Neuronal stem cell (in vitro differentiated cells): ENCODE measurements around the gene LDB2.

Source experiments
- DNase-seq: peaks from one replicate; pipeline ENCODE4 v3.0.0-alpha.2; 2013; ENCODE audit warnings: low spot score
- H2AFZ ChIP-seq: one replicate; pipeline ENCODE4 v1.6.1; 2013; ENCODE audit warnings: mild to moderate bottlenecking, low read length, inconsistent platforms
- H2AK5ac ChIP-seq: 2 replicates; pipeline ENCODE4 v1.6.1; 2013; ENCODE audit warnings: low read depth, mild to moderate bottlenecking, inconsistent platforms, low read length, moderate library complexity, mixed read lengths
- H2BK120ac ChIP-seq: 2 replicates; pipeline ENCODE4 v1.6.1; 2013; ENCODE audit warnings: low read depth, mild to moderate bottlenecking, inconsistent platforms, low read length, moderate library complexity, mixed read lengths
- H2BK12ac ChIP-seq: one replicate; pipeline ENCODE4 v1.6.1; 2013; ENCODE audit warnings: low read length, inconsistent platforms
- H2BK15ac ChIP-seq: 2 replicates; pipeline ENCODE4 v1.6.1; 2013; ENCODE audit warnings: mild to moderate bottlenecking, low read length, inconsistent platforms, mixed read lengths
- H2BK5ac ChIP-seq: one replicate; pipeline ENCODE4 v1.6.1; 2013; ENCODE audit warnings: inconsistent platforms, mild to moderate bottlenecking, low read length, moderate library complexity
- H3K14ac ChIP-seq: one replicate; pipeline ENCODE4 v1.6.1; 2013; ENCODE audit warnings: low read length, inconsistent platforms
- H3K18ac ChIP-seq: 2 replicates; pipeline ENCODE4 v1.6.1; 2013; ENCODE audit warnings: low read length, inconsistent platforms
- H3K23ac ChIP-seq: 2 replicates; pipeline ENCODE4 v1.6.1; 2013; ENCODE audit warnings: low read depth, mild to moderate bottlenecking, mixed read lengths, low read length, inconsistent platforms; ENCODE audit not compliant: poor library complexity
- H3K27ac ChIP-seq: replicated peaks from 3 replicates; pipeline ENCODE4 v1.5.1; 2013; ENCODE audit warnings: low read length, inconsistent platforms
- H3K27me3 ChIP-seq, 3 experiments: 2 replicates each; pipeline ENCODE4 v1.6.1; 2013; ENCODE audit warnings: low read length in 3 of 3, mild to moderate bottlenecking in 2 of 3, inconsistent platforms in 1 of 3, low read depth in 1 of 3, mixed read lengths in 1 of 3, moderate library complexity in 1 of 3; ENCODE audit not compliant: control insufficient read depth in 3 of 3, insufficient read depth in 3 of 3
- H3K36me3 ChIP-seq, 2 donors: replicated peaks in 1 of 2; 2 replicates each; pipeline ENCODE4 v1.6.1; 2013; ENCODE audit warnings: low read length in 2 of 2; ENCODE audit not compliant: control insufficient read depth in 2 of 2, insufficient read depth in 2 of 2
- H3K4ac ChIP-seq: 2 replicates; pipeline ENCODE4 v1.6.1; 2013; ENCODE audit warnings: inconsistent platforms, mild to moderate bottlenecking, low read length, moderate library complexity
- H3K4me1 ChIP-seq, 2 donors: 1 replicate in 1 of 2; 2 replicates in 1 of 2; pipeline ENCODE4 v1.6.1; 2013; ENCODE audit warnings: low read length in 2 of 2, low read depth in 1 of 2; ENCODE audit not compliant: control insufficient read depth in 2 of 2, insufficient read depth in 1 of 2
- H3K4me2 ChIP-seq: one replicate; pipeline ENCODE4 v1.6.1; 2013; ENCODE audit warnings: mild to moderate bottlenecking, low read length, inconsistent platforms; ENCODE audit not compliant: insufficient read depth, poor library complexity, severe bottlenecking
- H3K4me3 ChIP-seq, 2 donors: 2 replicates each; pipeline ENCODE4 v1.5.1; 2013; ENCODE audit warnings: low read length in 2 of 2, mild to moderate bottlenecking in 2 of 2, inconsistent platforms in 1 of 2, moderate library complexity in 1 of 2
- H3K79me1 ChIP-seq: one replicate; pipeline ENCODE4 v1.6.1; 2013; ENCODE audit warnings: low read depth, mild to moderate bottlenecking, inconsistent platforms, low read length, moderate library complexity
- H3K9ac ChIP-seq: one replicate; pipeline ENCODE4 v1.6.1; 2013; ENCODE audit warnings: mild to moderate bottlenecking, low read depth, low read length, inconsistent platforms; ENCODE audit not compliant: poor library complexity
- H3K9me3 ChIP-seq, 2 donors: replicated peaks in 1 of 2; 2 replicates each; pipeline versions ENCODE3 to v1.6.1; 2013; ENCODE audit warnings: low read length in 2 of 2, mild to moderate bottlenecking in 2 of 2, inconsistent platforms in 1 of 2, low read depth in 1 of 2, mixed read lengths in 1 of 2, moderate library complexity in 1 of 2; ENCODE audit not compliant: control insufficient read depth in 2 of 2, insufficient read depth in 1 of 2
- H4K8ac ChIP-seq: one replicate; pipeline ENCODE4 v1.6.1; 2013; ENCODE audit warnings: low read depth, mild to moderate bottlenecking, inconsistent platforms, low read length, moderate library complexity
- H4K91ac ChIP-seq: one replicate; pipeline ENCODE4 v1.6.1; 2013; ENCODE audit warnings: low read length, low read depth, mild to moderate bottlenecking, inconsistent platforms; ENCODE audit not compliant: poor library complexity
- WGBS, 2 donors: extraction: QIAGEN DNeasy Blood & Tissue Kit; methylation state at CpG; one replicate each; pipeline ENCODE4 v1.1.7; 2013; ENCODE audit warnings: missing lambda C conversion rate in 2 of 2, mixed read lengths in 1 of 2; ENCODE audit not compliant: insufficient read length in 2 of 2, insufficient replicate concordance in 1 of 2; ENCODE audit errors: extremely low coverage in 2 of 2; 5-methylcytosine and 5-hydroxymethylcytosine counted together

The LDB2 gene

DNA sequence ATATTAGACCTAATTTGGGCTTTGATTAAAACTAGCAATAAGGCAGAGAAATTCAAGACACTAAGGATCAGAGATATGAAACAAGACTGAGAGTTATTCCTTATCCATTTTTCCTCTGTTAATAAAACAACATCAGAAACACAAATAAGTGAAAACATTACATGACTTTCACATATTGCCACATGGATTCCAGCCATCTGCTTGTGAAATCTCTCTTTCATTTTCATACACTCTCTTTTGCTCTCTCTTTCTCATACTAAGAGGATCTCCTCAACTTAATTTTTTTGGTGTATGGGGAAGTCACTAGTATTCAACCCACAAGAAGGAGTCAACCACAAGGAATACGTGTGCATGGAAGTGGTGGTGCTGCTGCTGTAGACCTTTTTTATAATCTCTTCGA lies 183.0 kb downstream of the LDB2 start:
- H3K4me2 ChIP-seq = no peak overlapping the region
- no peaks in the 10 kb centered on the region for H3K79me1 ChIP-seq
- WGBS, 2 donors = no CpG with 5 or more reads among the region's 2 CpGs
- DNase-seq = no peak
- no peak overlapping the region for H2AFZ ChIP-seq
- no peaks in the 10 kb centered on the region for H3K36me3 ChIP-seq
- peaks cover 0 to 4% of the 10 kb centered on the region in 2 donors for H3K9me3 ChIP-seq
- H3K27me3 ChIP-seq = no peaks in the 10 kb centered on the region
- no peak overlapping the region for H3K14ac ChIP-seq
- H3K27ac ChIP-seq = no peak overlapping the region
- no peak overlapping the region for H2BK120ac ChIP-seq
- no peak overlapping the region for H2BK5ac ChIP-seq
- H2BK15ac ChIP-seq = no peak overlapping the region
- H3K18ac ChIP-seq = no peak overlapping the region
- H2BK12ac ChIP-seq = no peak overlapping the region
- no peak overlapping the region for H2AK5ac ChIP-seq
- no peak overlapping the region for H4K8ac ChIP-seq
- peaks cover 0 to 2% of the 10 kb centered on the region in 2 donors for H3K4me1 ChIP-seq
- H3K23ac ChIP-seq = no peak overlapping the region
- H3K4me3 ChIP-seq = no peak overlapping the region
- H4K91ac ChIP-seq = no peak overlapping the region
- H3K4ac ChIP-seq = no peak overlapping the region
- no peak overlapping the region for H3K9ac ChIP-seq

GRCh38 chr4:16714191-16714590 lies 184.3 kb downstream of the LDB2 start:
- H2BK120ac ChIP-seq = no peak overlapping the region
- H3K79me1 ChIP-seq = no peaks in the 10 kb centered on the region
- H3K23ac ChIP-seq = no peak overlapping the region
- no peak overlapping the region for H2AFZ ChIP-seq
- H3K4me3 ChIP-seq = no peak overlapping the region
- no peak overlapping the region for H2BK12ac ChIP-seq
- no peak overlapping the region for H4K8ac ChIP-seq
- no peak overlapping the region for H3K9ac ChIP-seq
- H3K14ac ChIP-seq = no peak overlapping the region
- H3K9me3 ChIP-seq = peaks cover 0 to 4% of the 10 kb centered on the region in 2 donors
- no peak for DNase-seq
- no peak overlapping the region for H3K4me2 ChIP-seq
- no peak overlapping the region for H2AK5ac ChIP-seq
- no peak overlapping the region for H3K18ac ChIP-seq
- no peak overlapping the region for H2BK15ac ChIP-seq
- H4K91ac ChIP-seq = no peak overlapping the region
- H3K27ac ChIP-seq = no peak overlapping the region
- WGBS, 2 donors = no CpG with 5 or more reads among the region's 1 CpG
- no peaks in the 10 kb centered on the region for H3K36me3 ChIP-seq
- H3K27me3 ChIP-seq = no peaks in the 10 kb centered on the region
- no peak overlapping the region for H2BK5ac ChIP-seq
- peaks cover 2% of the 10 kb centered on the region in 2 donors for H3K4me1 ChIP-seq
- no peak overlapping the region for H3K4ac ChIP-seq

GRCh38 chr4:16713696-16714095 lies 184.7 kb downstream of the LDB2 start:
- H3K23ac ChIP-seq = no peak overlapping the region
- H3K4me1 ChIP-seq = peaks cover 2% of the 10 kb centered on the region in 2 donors
- H4K8ac ChIP-seq = no peak overlapping the region
- no peak overlapping the region for H2BK120ac ChIP-seq
- no peak overlapping the region for H2BK15ac ChIP-seq
- no CpG with 5 or more reads among the region's 3 CpGs for WGBS, 2 donors
- DNase-seq = no peak
- H3K4me3 ChIP-seq = no peak overlapping the region
- no peak overlapping the region for H4K91ac ChIP-seq
- no peaks in the 10 kb centered on the region for H3K79me1 ChIP-seq
- no peak overlapping the region for H2BK12ac ChIP-seq
- H3K18ac ChIP-seq = no peak overlapping the region
- H3K27ac ChIP-seq = no peak overlapping the region
- no peaks in the 10 kb centered on the region for H3K36me3 ChIP-seq
- H3K4ac ChIP-seq = no peak overlapping the region
- no peak overlapping the region for H2AFZ ChIP-seq
- no peak overlapping the region for H2BK5ac ChIP-seq
- H2AK5ac ChIP-seq = no peak overlapping the region
- H3K4me2 ChIP-seq = no peak overlapping the region
- no peaks in the 10 kb centered on the region for H3K27me3 ChIP-seq
- no peak overlapping the region for H3K14ac ChIP-seq
- H3K9me3 ChIP-seq = peaks cover 0 to 4% of the 10 kb centered on the region in 2 donors
- H3K9ac ChIP-seq = no peak overlapping the region

- H4K91ac ChIP-seq = no peak overlapping the region
- H2BK5ac ChIP-seq = no peak overlapping the region
- no peak overlapping the region for H2AK5ac ChIP-seq
- no peak overlapping the region for H3K18ac ChIP-seq
- no peak overlapping the region for H3K14ac ChIP-seq
- H3K27me3 ChIP-seq = no peaks in the 10 kb centered on the region
- H2BK15ac ChIP-seq = no peak overlapping the region
- H2AFZ ChIP-seq = no peak overlapping the region
- no peaks in the 10 kb centered on the region for H3K36me3 ChIP-seq
- DNase-seq = no peak
- H3K27ac ChIP-seq = no peak overlapping the region
- H3K4me3 ChIP-seq = no peak overlapping the region
- no peak overlapping the region for H2BK120ac ChIP-seq
- no peak overlapping the region for H3K23ac ChIP-seq
- H3K4me1 ChIP-seq = peaks cover 2% of the 10 kb centered on the region in 2 donors
- peaks cover 0 to 4% of the 10 kb centered on the region in 2 donors for H3K9me3 ChIP-seq
- no peak overlapping the region for H3K4me2 ChIP-seq
- H3K79me1 ChIP-seq = no peaks in the 10 kb centered on the region
- no peak overlapping the region for H4K8ac ChIP-seq
- no peak overlapping the region for H2BK12ac ChIP-seq
- no peak overlapping the region for H3K9ac ChIP-seq
- H3K4ac ChIP-seq = no peak overlapping the region
Measured at GRCh38 chr4:16713271-16713670, 185.2 kb downstream of the LDB2 start.
